Measurements from ENCODE around the gene TRIM14.

Gene TRIM14

GRCh38 chr9:98118640-98119601, at the start of gene TRIM14:
TRIM14 (minus strand) TSS chr9:98119222; CDS start chr9:98119188, 34 bp downstream.
- H3K4me3 ChIP-seq (ENCODE audit: low read length): peak within 1 kb of the TSS; percentile 66
- DNase-seq (ENCODE audit: low read depth): no peak
- no peak for TF ChIP-seq CTCF (conservative IDR thresholded peaks at IDR 0.05; ENCODE audit: low read depth, low read length)

- DNase-seq (ENCODE audit: low read depth): no peak
- no peak for TF ChIP-seq CTCF (conservative IDR thresholded peaks at IDR 0.05; ENCODE audit: low read depth, low read length)
- no peak overlapping the region for H3K4me3 ChIP-seq (ENCODE audit: low read length)
Observed at GRCh38 chr9:98168153-98168780, 49.2 kb upstream of the TRIM14 start.

- no peak for TF ChIP-seq CTCF (conservative IDR thresholded peaks at IDR 0.05; ENCODE audit: low read depth, low read length)
- no peak overlapping the region for H3K4me3 ChIP-seq (ENCODE audit: low read length)
- DNase-seq (ENCODE audit: low read depth): no peak
Observed at GRCh38 chr9:98164912-98165311, 45.9 kb upstream of the TRIM14 start.

- no peak for TF ChIP-seq CTCF (conservative IDR thresholded peaks at IDR 0.05; ENCODE audit: low read depth, low read length)
- no peak overlapping the region for H3K4me3 ChIP-seq (ENCODE audit: low read length)
- DNase-seq (ENCODE audit: low read depth): no peak
Observed at GRCh38 chr9:98162613-98163012, 43.6 kb upstream of the TRIM14 start.

- no peak for TF ChIP-seq CTCF (conservative IDR thresholded peaks at IDR 0.05; ENCODE audit: low read depth, low read length)
- DNase-seq (ENCODE audit: low read depth): no peak
- H3K4me3 ChIP-seq (ENCODE audit: low read length): no peak overlapping the region
Observed at GRCh38 chr9:98161851-98162250, 42.8 kb upstream of the TRIM14 start.

- H3K4me3 ChIP-seq (ENCODE audit: low read length): no peak overlapping the region
- no peak for DNase-seq (ENCODE audit: low read depth)
- no peak for TF ChIP-seq CTCF (conservative IDR thresholded peaks at IDR 0.05; ENCODE audit: low read depth, low read length)
Observed at GRCh38 chr9:98159790-98160189, 40.8 kb upstream of the TRIM14 start.
